GM12865 (cell line): ENCODE results near the gene SPECC1L.

Experiments used
- DNase-seq: peaks from one replicate; pipeline ENCODE4 v3.0.0; 2010; ENCODE audit warnings: low read depth
- H3K4me3 ChIP-seq: 2 replicates; pipeline ENCODE4 v1.5.1; 2011; ENCODE audit warnings: mild to moderate bottlenecking, low read depth, low read length, control low read depth
- TF ChIP-seq, protein P1 (sequence below): IDR thresholded peaks from 2 replicates; pipeline ENCODE4 v1.5.1; 2011; ENCODE audit warnings: low read length, control low read depth, low read depth, inconsistent platforms; ENCODE audit not compliant: insufficient read depth; ENCODE audit errors: missing control alignments

Gene SPECC1L

DNA sequence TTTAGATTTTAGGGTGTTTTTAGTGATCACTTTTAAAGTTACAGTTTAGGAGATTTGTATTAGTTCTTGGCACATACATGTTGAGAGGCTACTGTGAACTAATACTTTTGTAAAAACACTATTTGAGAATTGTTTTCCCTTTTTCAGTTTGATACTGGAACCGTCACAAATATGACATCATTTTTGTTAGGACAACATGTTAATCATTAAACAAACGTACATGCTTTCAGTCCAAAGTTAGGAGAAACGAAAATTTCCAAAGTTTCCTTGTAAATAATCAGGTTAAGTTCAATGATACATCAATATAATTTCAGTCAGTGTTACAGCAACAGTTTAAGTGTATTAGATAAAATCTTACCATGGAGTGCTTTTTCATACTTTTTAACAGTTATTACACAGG is 53.1 kb downstream of the SPECC1L start:
- no peak overlapping the region for H3K4me3 ChIP-seq
- DNase-seq = no peak

DNA sequence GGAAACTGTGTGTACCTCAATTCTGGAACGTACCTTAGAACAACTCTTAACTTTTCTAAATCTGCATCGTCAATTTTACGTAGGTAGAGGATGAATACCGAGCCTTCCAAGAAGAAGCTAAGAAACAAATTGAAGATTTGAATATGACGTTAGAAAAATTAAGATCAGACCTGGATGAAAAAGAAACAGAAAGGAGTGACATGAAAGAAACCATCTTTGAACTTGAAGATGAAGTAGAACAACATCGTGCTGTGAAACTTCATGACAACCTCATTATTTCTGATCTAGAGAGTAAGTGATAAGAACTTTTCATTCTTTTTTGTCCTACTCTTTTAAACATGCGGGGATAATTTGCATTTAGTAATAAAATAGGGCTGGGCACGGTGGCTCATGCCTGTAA is 53.5 kb downstream of the SPECC1L start:
- no peak for DNase-seq
- TF ChIP-seq, protein P1, sequence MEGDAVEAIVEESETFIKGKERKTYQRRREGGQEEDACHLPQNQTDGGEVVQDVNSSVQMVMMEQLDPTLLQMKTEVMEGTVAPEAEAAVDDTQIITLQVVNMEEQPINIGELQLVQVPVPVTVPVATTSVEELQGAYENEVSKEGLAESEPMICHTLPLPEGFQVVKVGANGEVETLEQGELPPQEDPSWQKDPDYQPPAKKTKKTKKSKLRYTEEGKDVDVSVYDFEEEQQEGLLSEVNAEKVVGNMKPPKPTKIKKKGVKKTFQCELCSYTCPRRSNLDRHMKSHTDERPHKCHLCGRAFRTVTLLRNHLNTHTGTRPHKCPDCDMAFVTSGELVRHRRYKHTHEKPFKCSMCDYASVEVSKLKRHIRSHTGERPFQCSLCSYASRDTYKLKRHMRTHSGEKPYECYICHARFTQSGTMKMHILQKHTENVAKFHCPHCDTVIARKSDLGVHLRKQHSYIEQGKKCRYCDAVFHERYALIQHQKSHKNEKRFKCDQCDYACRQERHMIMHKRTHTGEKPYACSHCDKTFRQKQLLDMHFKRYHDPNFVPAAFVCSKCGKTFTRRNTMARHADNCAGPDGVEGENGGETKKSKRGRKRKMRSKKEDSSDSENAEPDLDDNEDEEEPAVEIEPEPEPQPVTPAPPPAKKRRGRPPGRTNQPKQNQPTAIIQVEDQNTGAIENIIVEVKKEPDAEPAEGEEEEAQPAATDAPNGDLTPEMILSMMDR = no peak
- H3K4me3 ChIP-seq = no peak overlapping the region

More for the DNA sequence above, 53.1 kb downstream of the SPECC1L start:
- TF ChIP-seq, protein P1 = no peak

DNA sequence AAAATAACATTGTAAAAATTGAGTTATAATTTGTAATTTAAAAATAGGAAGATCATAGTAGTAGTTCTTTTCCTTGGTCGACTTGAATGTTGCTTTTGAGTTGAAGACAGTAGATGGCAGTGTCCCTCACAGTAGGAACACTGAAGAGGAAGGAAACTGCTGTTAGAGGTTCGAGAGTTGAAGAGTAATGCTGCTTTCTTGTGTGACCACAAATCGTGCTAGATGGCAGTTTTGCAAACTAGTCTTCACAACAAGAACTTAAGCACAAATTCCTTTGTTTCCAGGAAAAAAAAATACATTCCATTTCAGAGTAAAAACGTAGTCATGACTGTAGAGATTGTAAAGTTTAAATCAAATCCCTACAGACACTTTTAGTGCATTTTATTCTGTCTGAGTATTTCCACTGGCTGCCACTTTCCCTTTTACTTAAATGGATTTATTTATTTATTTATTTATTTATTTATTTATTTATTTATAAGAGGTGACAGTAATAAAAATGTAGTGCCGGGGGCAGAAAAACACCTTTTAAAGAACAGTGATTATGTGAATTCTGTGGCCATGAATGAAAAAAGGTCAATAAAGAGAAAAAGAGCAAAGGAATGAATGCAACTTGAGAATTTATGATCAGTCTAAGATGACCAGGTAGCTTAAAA is 54.6 kb downstream of the SPECC1L start:
- peak; percentile 84 for DNase-seq
- TF ChIP-seq, protein P1 = peak; percentile 70
- H3K4me3 ChIP-seq = no peak overlapping the region

DNA sequence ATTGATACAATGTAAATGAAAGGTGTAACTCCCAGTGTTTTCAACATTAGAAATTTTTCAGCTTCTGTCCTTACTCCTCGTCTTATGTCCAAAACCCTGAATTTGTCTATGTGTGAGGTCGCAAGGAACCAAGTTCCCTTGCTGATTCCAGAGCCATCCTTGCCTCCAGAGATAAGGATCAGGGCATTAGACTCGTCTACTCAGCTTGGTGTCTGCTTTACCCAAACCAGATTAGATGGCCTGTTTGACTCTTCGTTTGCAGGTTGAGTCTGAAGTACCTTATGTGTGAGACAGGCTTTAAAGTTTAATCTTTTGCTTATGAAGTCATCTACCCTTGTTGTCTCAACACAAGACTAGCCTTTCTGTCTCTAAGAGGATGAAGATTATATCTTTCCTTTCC is 55.6 kb downstream of the SPECC1L start:
- no peak overlapping the region for H3K4me3 ChIP-seq
- no peak for DNase-seq

DNA sequence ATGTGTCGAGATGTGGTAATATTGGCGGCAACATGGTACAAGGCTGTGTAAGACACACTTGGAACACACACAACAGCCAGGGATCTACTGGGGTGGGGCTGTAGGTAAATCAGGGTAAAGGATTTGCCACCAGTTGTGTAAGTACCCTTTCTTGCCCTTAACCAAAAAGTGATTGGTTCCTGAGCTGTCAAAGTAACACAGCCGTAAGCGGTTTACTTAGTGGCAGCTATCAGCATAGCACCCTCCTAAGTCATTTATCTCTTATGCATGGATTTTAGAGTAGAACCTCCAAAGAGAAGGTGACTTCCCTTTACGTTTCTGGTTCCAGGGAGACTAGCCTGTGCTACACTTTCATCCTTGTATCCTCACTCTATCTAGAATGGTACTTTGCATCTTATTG is 57.2 kb downstream of the SPECC1L start:
- peak; percentile 3 for DNase-seq
- TF ChIP-seq, protein P1 = no peak
- H3K4me3 ChIP-seq = no peak overlapping the region

More for the DNA sequence above, 55.6 kb downstream of the SPECC1L start:
- TF ChIP-seq, protein P1 = no peak

DNA sequence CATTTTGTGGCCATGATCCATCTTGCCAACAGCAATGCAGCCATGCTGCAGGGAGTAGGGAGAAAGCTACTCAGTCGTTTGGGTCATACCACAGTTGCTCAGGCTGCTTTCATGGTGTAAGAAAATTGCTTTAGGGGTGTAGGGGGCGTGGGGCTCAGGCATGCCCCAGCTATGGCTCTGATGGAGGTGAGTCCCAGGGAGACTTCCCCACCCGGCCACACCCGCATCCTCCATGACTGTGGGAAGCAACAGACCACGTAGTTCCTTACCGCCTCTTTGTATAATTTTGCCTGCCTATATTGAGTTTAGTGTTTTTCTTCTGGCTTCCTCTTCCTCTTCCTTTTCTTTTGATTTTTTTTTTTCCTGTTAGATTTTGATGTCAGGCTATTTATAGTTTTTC is 58.8 kb downstream of the SPECC1L start:
- no peak for DNase-seq
- TF ChIP-seq, protein P1 = no peak
- no peak overlapping the region for H3K4me3 ChIP-seq

DNA sequence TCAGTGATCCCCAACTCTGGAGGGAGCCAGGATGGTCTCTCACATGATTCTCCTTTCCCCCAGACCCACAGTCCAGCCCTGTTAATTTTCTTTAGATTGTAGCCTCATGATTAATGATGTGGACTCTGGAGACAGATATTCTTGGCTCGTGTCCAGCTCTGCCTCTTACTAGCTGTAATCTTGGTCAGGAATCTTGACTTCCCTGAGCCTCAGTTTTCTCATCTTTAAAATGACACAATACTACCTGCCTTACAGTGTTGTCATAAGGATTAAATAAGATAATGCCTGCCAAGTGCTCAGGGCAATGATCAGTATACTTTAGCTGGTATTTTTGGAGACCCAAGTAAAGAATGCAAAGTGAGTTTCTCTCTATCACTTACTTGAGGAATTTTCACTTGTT is 60.0 kb downstream of the SPECC1L start:
- H3K4me3 ChIP-seq = no peak overlapping the region
- no peak for DNase-seq
- TF ChIP-seq, protein P1 = no peak
